Motor neuron (in vitro differentiated cells): Measurements from ENCODE around the gene CHAT. TPM values are rescaled to one million over a fixed set of nuclear protein-coding genes. Genes with fewer than 3 reads are reported as not detected.

ENCODE experiments used
- ATAC-seq, 8 experiments: fragments of 200-7000 bp; cut with Tn5 transposase; replicated peaks in 6 of 8; 2 replicates each; pipeline ENCODE4 v1.8.0; 2021; ENCODE audit warnings: mild to moderate bottlenecking in 8 of 8, moderate library complexity in 8 of 8
- H3K27ac ChIP-seq, 2 donors: fragments of 250-450 bp; sonication (Bioruptor Pico); 2 replicates each; pipeline ENCODE4 v1.9.0; 2021; ENCODE audit warnings: antibody characterized with exemption in 2 of 2, mild to moderate bottlenecking in 2 of 2, moderate library complexity in 1 of 2
- H3K4me1 ChIP-seq, 2 donors: fragments of 250-450 bp; sonication (Bioruptor Pico); replicated peaks in 1 of 2; 2 replicates each; pipeline ENCODE4 v1.6.1; 2021; ENCODE audit warnings: antibody characterized with exemption in 2 of 2, mild to moderate bottlenecking in 2 of 2, moderate library complexity in 1 of 2
- H3K4me3 ChIP-seq, 5 donors: fragments of 250-450 bp; sonication (Bioruptor Pico); 2 replicates each; pipeline ENCODE4 v1.9.0; 2021; ENCODE audit warnings: antibody characterized with exemption in 5 of 5, mild to moderate bottlenecking in 5 of 5, moderate library complexity in 4 of 5
- WGBS, 10 experiments: fragments of 450-650 bp; shearing (Covaris generic); methylation state at CpG; one replicate each; pipeline ENCODE4 v1.0.0; 2022; 5-methylcytosine and 5-hydroxymethylcytosine counted together
- in situ Hi-C, 9 experiments: fragments of 400-800 bp; cut with MboI; loops; one replicate each; pipeline ENCODE4 v1.15.0; 2021; ENCODE audit warnings: low sequenced_read_pairs in 9 of 9, low pct_unique_long_range_greater_than_20kb in 2 of 9; ENCODE audit not compliant: unreplicated experiment in 9 of 9
- total RNA-seq, 8 experiments: library from RNA; unstranded; fragments of 300-600 nt; gene quantifications; 2 replicates each; pipeline versions ENCODE4 v1.2.3 to v1.2.4, GENCODE V29; 2022

Gene CHAT
- total RNA-seq, 8 experiments from 2014 or later = 2.4 to 6.5 (median 3.8) TPM; not detected in 3

GRCh38 chr10:49694466-49694865 lies 80.6 kb downstream of the CHAT start:
- Histone ChIP-seq H3K4me3 (no peak overlapping the region), H3K4me1 (peaks cover 9 to 15% of the 10 kb centered on the region in 2 donors), H3K27ac (no peak overlapping the region)
- WGBS, 10 experiments = 0 to 90% (median 81%) methylated on average over 1 to 5 of the region's 6 CpGs; no CpG with 5 or more reads in 2 of the 10 experiments
- ATAC-seq = no peak
- in situ Hi-C loops = no loop called here

- WGBS, 10 experiments = 78 to 100% (median 92%) methylated on average over 1 to 7 of the region's 7 CpGs; no CpG with 5 or more reads in 6 of the 10 experiments
- in situ Hi-C loops = no loop called here
Measured at GRCh38 chr10:49696311-49696710, 82.5 kb downstream of the CHAT start.

GRCh38 chr10:49698679-49699078 lies 84.8 kb downstream of the CHAT start:
- Histone ChIP-seq H3K4me1 (no peaks in the 10 kb centered on the region), H3K4me3 (no peak overlapping the region), H3K27ac (no peak overlapping the region)
- ATAC-seq = no peak
- in situ Hi-C loops = no loop called here
- 0 to 95% (median 73%) methylated on average over 1 to 5 of the region's 9 CpGs; no CpG with 5 or more reads in 6 of the 10 experiments for WGBS, 10 experiments

More at GRCh38 chr10:49696311-49696710, 82.5 kb downstream of the CHAT start:
- no peak overlapping the region for H3K4me3 ChIP-seq
- no peaks in the 10 kb centered on the region for H3K4me1 ChIP-seq
- no peak for ATAC-seq
- H3K27ac ChIP-seq = no peak overlapping the region

GRCh38 chr10:49700211-49700610 lies 86.4 kb downstream of the CHAT start:
- no peak overlapping the region for H3K27ac ChIP-seq
- H3K4me1 ChIP-seq = no peaks in the 10 kb centered on the region
- no peak for ATAC-seq
- no peak overlapping the region for H3K4me3 ChIP-seq
- in situ Hi-C loops = no loop called here
- WGBS, 10 experiments = 80 to 100% (median 100%) methylated on average over 1 of the region's 3 CpGs; no CpG with 5 or more reads in 7 of the 10 experiments

GRCh38 chr10:49700997-49701396 lies 87.2 kb downstream of the CHAT start:
- in situ Hi-C loops = no loop called here
- WGBS, 10 experiments = 0 to 60% (median 17%) methylated on average over 1 to 2 of the region's 3 CpGs; no CpG with 5 or more reads in 5 of the 10 experiments
- ATAC-seq = no peak
- no peak overlapping the region for H3K27ac ChIP-seq
- H3K4me3 ChIP-seq = no peak overlapping the region
- no peaks in the 10 kb centered on the region for H3K4me1 ChIP-seq

- H3K4me1 ChIP-seq = no peaks in the 10 kb centered on the region
- no peak overlapping the region for H3K4me3 ChIP-seq
- H3K27ac ChIP-seq = no peak overlapping the region
- ATAC-seq = no peak
- 0 to 76% (median 67%) methylated on average over 1 to 3 of the region's 3 CpGs; no CpG with 5 or more reads in 2 of the 10 experiments for WGBS, 10 experiments
- in situ Hi-C loops = no loop called here
Measured at GRCh38 chr10:49707585-49707984, 93.7 kb downstream of the CHAT start.

GRCh38 chr10:49709934-49710333 lies 96.1 kb downstream of the CHAT start:
- Histone ChIP-seq H3K4me1 (no peaks in the 10 kb centered on the region), H3K4me3 (no peak overlapping the region), H3K27ac (no peak overlapping the region)
- WGBS, 10 experiments = 0 to 67% (median 56%) methylated on average over 1 to 2 of the region's 5 CpGs; no CpG with 5 or more reads in 4 of the 10 experiments
- in situ Hi-C loops = no loop called here
- ATAC-seq = no peak

GRCh38 chr10:49710966-49711365 lies 97.1 kb downstream of the CHAT start:
- no peak for ATAC-seq
- Histone ChIP-seq H3K4me3 (no peak overlapping the region), H3K4me1 (no peaks in the 10 kb centered on the region), H3K27ac (no peak overlapping the region)
- in situ Hi-C loops = no loop called here
- 32 to 100% (median 80%) methylated on average over 2 to 6 of the region's 6 CpGs; no CpG with 5 or more reads in 7 of the 10 experiments for WGBS, 10 experiments

GRCh38 chr10:49711481-49711880 lies 97.6 kb downstream of the CHAT start:
- peak in 1 of 8 experiments; percentile 42 for ATAC-seq
- Histone ChIP-seq H3K4me1 (no peaks in the 10 kb centered on the region), H3K27ac (no peak overlapping the region), H3K4me3 (no peak overlapping the region)
- WGBS, 10 experiments = 0 to 83% (median 51%) methylated on average over 1 to 8 of the region's 8 CpGs
- in situ Hi-C loops = no loop called here

GRCh38 chr10:49713266-49713665 lies 99.4 kb downstream of the CHAT start:
- Histone ChIP-seq H3K4me3 (no peak overlapping the region), H3K27ac (no peak overlapping the region), H3K4me1 (no peaks in the 10 kb centered on the region)
- in situ Hi-C loops = no loop called here
- WGBS, 10 experiments = 7 to 100% (median 84%) methylated on average over 1 to 3 of the region's 5 CpGs; no CpG with 5 or more reads in 6 of the 10 experiments
- ATAC-seq = no peak

Other genes starting within 250 kb of the CHAT start
- under 1 TPM in 4 of 8 experiments, not detected in 4; 0.04 to 0.47 (median 0.31) TPM for gene DRGX, start 217.9 kb upstream of the CHAT start, total RNA-seq
- 100 to 1,000 TPM in 1 of 8 experiments, 10 to 100 TPM in 6, 1 to 10 TPM in 1; 9.9 to 112 (median 15.3) TPM for gene ERCC6, start 74.9 kb upstream of the CHAT start, total RNA-seq
- 10 to 100 TPM in 3 of 8 experiments, 1 to 10 TPM in 2, under 1 TPM in 2, not detected in 1; 0.10 to 17.7 (median 8.7) TPM for gene SLC18A3, start 3.7 kb upstream of the CHAT start, total RNA-seq
- gene C10orf53, start 65.6 kb downstream of the CHAT start, total RNA-seq = under 1 TPM in 5 of 8 experiments, not detected in 3; 0.21 to 0.76 (median 0.49) TPM
- gene OGDHL, start 148.3 kb downstream of the CHAT start, total RNA-seq = 10 to 100 TPM in 5 of 8 experiments, 1 to 10 TPM in 3; 1.9 to 47.1 (median 11.9) TPM